ENCODE data around the gene ZNF526. TPM values are rescaled to one million over a fixed set of nuclear protein-coding genes. Genes with fewer than 3 reads are reported as not detected.

The ZNF526 gene
- total RNA-seq, 1 donor from 2014 or later: 7.8 TPM

- no peaks in the 10 kb centered on the region for H3K9me3 ChIP-seq (ENCODE audit: control insufficient read depth in 3 of 3, low read length in 3 of 3)
- H3K27ac ChIP-seq (ENCODE audit: low read depth, low read length): peak overlapping the region; percentile 89
- no peaks in the 10 kb centered on the region for H3K27me3 ChIP-seq (ENCODE audit: control insufficient read depth in 3 of 3, insufficient read depth in 3 of 3, low read length in 3 of 3)
- peaks cover 33 to 52% (median 36%) of the 10 kb centered on the region in 3 donors for H3K4me1 ChIP-seq (ENCODE audit: control insufficient read depth in 3 of 3, insufficient read depth in 3 of 3, low read length in 3 of 3)
- peak overlapping the region; percentile 93 to 95 (median 94) for H3K4me3 ChIP-seq (ENCODE audit: low read length in 3 of 3)
- H3K36me3 ChIP-seq (ENCODE audit: control insufficient read depth in 3 of 3, insufficient read depth in 3 of 3, low read length in 3 of 3): peaks cover 16 to 20% (median 16%) of the 10 kb centered on the region in 3 donors
- peak overlapping the region; percentile 90 to 96 (median 94) for H3K9ac ChIP-seq (ENCODE audit: low read depth in 1 of 3, low read length in 3 of 3)
Observed at GRCh38 chr19:42220751-42221097, 612 bp downstream of the ZNF526 start.

DNA sequence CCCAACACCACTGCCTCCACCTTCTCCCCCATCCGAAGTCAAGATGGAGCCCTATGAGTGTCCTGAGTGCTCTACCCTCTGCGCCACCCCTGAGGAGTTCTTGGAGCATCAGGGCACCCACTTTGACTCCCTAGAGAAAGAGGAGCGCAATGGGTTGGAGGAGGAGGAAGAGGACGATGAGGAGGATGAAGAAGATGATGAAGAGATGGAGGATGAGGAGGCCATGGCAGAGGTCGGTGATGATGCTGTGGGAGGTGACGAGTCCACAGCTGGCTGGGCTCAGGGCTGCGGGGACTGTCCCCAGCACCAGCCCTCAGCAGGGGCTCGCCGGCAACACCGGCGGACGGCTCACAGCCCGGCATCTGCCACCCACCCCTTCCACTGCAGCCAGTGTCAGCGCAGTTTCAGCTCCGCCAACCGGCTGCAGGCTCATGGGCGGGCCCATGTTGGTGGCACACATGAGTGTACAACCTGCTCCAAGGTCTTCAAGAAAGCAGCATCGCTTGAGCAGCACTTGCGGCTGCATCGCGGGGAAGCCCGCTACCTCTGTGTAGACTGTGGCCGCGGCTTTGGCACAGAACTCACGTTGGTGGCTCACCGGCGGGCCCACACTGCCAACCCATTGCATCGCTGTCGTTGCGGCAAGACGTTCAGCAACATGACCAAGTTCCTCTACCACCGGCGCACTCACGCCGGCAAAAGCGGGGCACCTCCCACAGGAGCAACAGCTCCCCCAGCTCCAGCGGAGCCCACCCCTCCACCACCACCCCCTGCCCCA is 5.0 kb downstream of the ZNF526 start:
- peaks cover 39 to 50% (median 47%) of the 10 kb centered on the region in 3 donors for H3K36me3 ChIP-seq (ENCODE audit: control insufficient read depth in 3 of 3, insufficient read depth in 3 of 3, low read length in 3 of 3)
- no peak overlapping the region for H3K4me3 ChIP-seq (ENCODE audit: low read length in 3 of 3)
- H3K27me3 ChIP-seq (ENCODE audit: control insufficient read depth in 3 of 3, insufficient read depth in 3 of 3, low read length in 3 of 3): no peaks in the 10 kb centered on the region

DNA sequence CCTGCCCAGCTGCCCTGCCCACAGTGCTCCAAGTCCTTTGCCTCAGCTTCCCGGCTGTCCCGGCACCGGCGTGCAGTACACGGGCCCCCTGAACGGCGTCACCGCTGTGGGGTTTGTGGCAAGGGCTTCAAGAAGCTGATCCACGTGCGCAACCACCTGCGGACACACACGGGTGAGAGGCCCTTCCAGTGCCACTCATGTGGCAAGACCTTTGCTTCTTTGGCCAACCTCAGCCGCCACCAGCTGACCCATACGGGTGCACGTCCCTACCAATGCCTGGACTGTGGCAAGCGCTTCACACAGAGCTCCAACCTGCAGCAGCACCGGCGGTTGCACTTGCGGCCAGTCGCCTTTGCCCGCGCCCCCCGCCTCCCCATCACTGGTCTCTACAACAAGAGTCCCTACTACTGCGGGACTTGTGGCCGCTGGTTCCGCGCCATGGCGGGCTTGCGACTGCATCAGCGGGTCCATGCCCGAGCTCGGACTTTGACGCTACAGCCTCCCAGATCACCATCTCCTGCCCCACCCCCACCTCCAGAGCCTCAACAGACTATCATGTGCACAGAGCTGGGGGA is 5.7 kb downstream of the ZNF526 start:
- peaks cover 4 to 6% (median 6%) of the 10 kb centered on the region in 3 donors for H3K4me1 ChIP-seq (ENCODE audit: control insufficient read depth in 3 of 3, insufficient read depth in 3 of 3, low read length in 3 of 3)
- no peak overlapping the region for H3K4me3 ChIP-seq (ENCODE audit: low read length in 3 of 3)
- no peaks in the 10 kb centered on the region for H3K9me3 ChIP-seq (ENCODE audit: control insufficient read depth in 3 of 3, low read length in 3 of 3)
- H3K36me3 ChIP-seq (ENCODE audit: control insufficient read depth in 3 of 3, insufficient read depth in 3 of 3, low read length in 3 of 3): peaks cover 43 to 55% (median 49%) of the 10 kb centered on the region in 3 donors
- H3K27ac ChIP-seq (ENCODE audit: low read depth, low read length): no peak overlapping the region
- H3K27me3 ChIP-seq (ENCODE audit: control insufficient read depth in 3 of 3, insufficient read depth in 3 of 3, low read length in 3 of 3): no peaks in the 10 kb centered on the region
- H3K9ac ChIP-seq (ENCODE audit: low read depth in 1 of 3, low read length in 3 of 3): no peak overlapping the region

More for the DNA sequence above, 5.0 kb downstream of the ZNF526 start:
- Histone ChIP-seq H3K4me1 (ENCODE audit: control insufficient read depth in 3 of 3, insufficient read depth in 3 of 3, low read length in 3 of 3) (peaks cover 8 to 12% (median 9%) of the 10 kb centered on the region in 3 donors), H3K9ac (ENCODE audit: low read depth in 1 of 3, low read length in 3 of 3) (no peak overlapping the region), H3K9me3 (ENCODE audit: control insufficient read depth in 3 of 3, low read length in 3 of 3) (no peaks in the 10 kb centered on the region), H3K27ac (ENCODE audit: low read depth, low read length) (no peak overlapping the region)

- H3K9ac ChIP-seq (ENCODE audit: low read depth in 1 of 3, low read length in 3 of 3): no peak overlapping the region
- no peaks in the 10 kb centered on the region for H3K9me3 ChIP-seq (ENCODE audit: control insufficient read depth in 3 of 3, low read length in 3 of 3)
- no peaks in the 10 kb centered on the region for H3K27me3 ChIP-seq (ENCODE audit: control insufficient read depth in 3 of 3, insufficient read depth in 3 of 3, low read length in 3 of 3)
- no peak overlapping the region for H3K4me3 ChIP-seq (ENCODE audit: low read length in 3 of 3)
- H3K4me1 ChIP-seq (ENCODE audit: control insufficient read depth in 3 of 3, insufficient read depth in 3 of 3, low read length in 3 of 3): no peaks in the 10 kb centered on the region
- H3K27ac ChIP-seq (ENCODE audit: low read depth, low read length): no peak overlapping the region
- H3K36me3 ChIP-seq (ENCODE audit: control insufficient read depth in 3 of 3, insufficient read depth in 3 of 3, low read length in 3 of 3): peaks cover 53 to 66% (median 57%) of the 10 kb centered on the region in 3 donors
Observed at GRCh38 chr19:42226886-42227285, 6.8 kb downstream of the ZNF526 start.

- Histone ChIP-seq H3K9ac (ENCODE audit: low read depth in 1 of 3, low read length in 3 of 3) (no peak overlapping the region), H3K9me3 (ENCODE audit: control insufficient read depth in 3 of 3, low read length in 3 of 3) (no peaks in the 10 kb centered on the region), H3K4me1 (ENCODE audit: control insufficient read depth in 3 of 3, insufficient read depth in 3 of 3, low read length in 3 of 3) (no peaks in the 10 kb centered on the region), H3K27me3 (ENCODE audit: control insufficient read depth in 3 of 3, insufficient read depth in 3 of 3, low read length in 3 of 3) (no peaks in the 10 kb centered on the region), H3K27ac (ENCODE audit: low read depth, low read length) (no peak overlapping the region), H3K4me3 (ENCODE audit: low read length in 3 of 3) (no peak overlapping the region), H3K36me3 (ENCODE audit: control insufficient read depth in 3 of 3, insufficient read depth in 3 of 3, low read length in 3 of 3) (peaks cover 70 to 81% (median 73%) of the 10 kb centered on the region in 3 donors)
Observed at GRCh38 chr19:42228641-42229040, 8.5 kb downstream of the ZNF526 start.

- H3K4me3 ChIP-seq (ENCODE audit: low read length in 3 of 3): no peak overlapping the region
- H3K27me3 ChIP-seq (ENCODE audit: control insufficient read depth in 3 of 3, insufficient read depth in 3 of 3, low read length in 3 of 3): no peaks in the 10 kb centered on the region
- no peaks in the 10 kb centered on the region for H3K9me3 ChIP-seq (ENCODE audit: control insufficient read depth in 3 of 3, low read length in 3 of 3)
- H3K9ac ChIP-seq (ENCODE audit: low read depth in 1 of 3, low read length in 3 of 3): no peak overlapping the region
- peaks cover 73 to 84% (median 78%) of the 10 kb centered on the region in 3 donors for H3K36me3 ChIP-seq (ENCODE audit: control insufficient read depth in 3 of 3, insufficient read depth in 3 of 3, low read length in 3 of 3)
- no peaks in the 10 kb centered on the region for H3K4me1 ChIP-seq (ENCODE audit: control insufficient read depth in 3 of 3, insufficient read depth in 3 of 3, low read length in 3 of 3)
- no peak overlapping the region for H3K27ac ChIP-seq (ENCODE audit: low read depth, low read length)
Observed at GRCh38 chr19:42229301-42229854, 9.3 kb downstream of the ZNF526 start.

GRCh38 chr19:42229855-42230351 is 9.8 kb downstream of the ZNF526 start:
- peak overlapping the region in 1 of 3 donors; percentile 35 for H3K9ac ChIP-seq (ENCODE audit: low read depth in 1 of 3, low read length in 3 of 3)
- H3K9me3 ChIP-seq (ENCODE audit: control insufficient read depth in 3 of 3, low read length in 3 of 3): no peaks in the 10 kb centered on the region
- H3K4me3 ChIP-seq (ENCODE audit: low read length in 3 of 3): no peak overlapping the region
- peaks cover 71 to 81% (median 75%) of the 10 kb centered on the region in 3 donors for H3K36me3 ChIP-seq (ENCODE audit: control insufficient read depth in 3 of 3, insufficient read depth in 3 of 3, low read length in 3 of 3)
- no peak overlapping the region for H3K27ac ChIP-seq (ENCODE audit: low read depth, low read length)
- no peaks in the 10 kb centered on the region for H3K4me1 ChIP-seq (ENCODE audit: control insufficient read depth in 3 of 3, insufficient read depth in 3 of 3, low read length in 3 of 3)
- no peaks in the 10 kb centered on the region for H3K27me3 ChIP-seq (ENCODE audit: control insufficient read depth in 3 of 3, insufficient read depth in 3 of 3, low read length in 3 of 3)

DNA sequence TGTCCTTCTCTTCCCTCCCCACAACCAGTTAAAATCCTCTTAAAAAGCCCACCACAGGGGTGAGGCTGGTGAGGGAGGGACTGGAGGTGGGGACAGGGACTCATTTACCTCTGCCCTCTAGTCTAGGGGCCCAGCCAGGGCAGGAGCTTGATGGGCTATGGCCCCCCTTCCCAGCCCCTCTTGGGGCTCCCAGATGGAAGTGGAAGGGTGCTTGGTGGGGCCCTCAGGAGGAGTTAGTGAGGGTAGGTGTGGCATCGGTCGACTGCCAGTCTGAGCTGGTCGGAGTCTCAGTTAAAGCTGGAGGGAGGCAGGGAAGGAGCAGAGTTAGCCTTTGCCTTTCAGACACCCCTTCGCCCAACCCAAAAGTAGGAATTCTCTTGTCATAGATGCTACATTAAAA is 10.5 kb downstream of the ZNF526 start:
- Histone ChIP-seq H3K9me3 (ENCODE audit: control insufficient read depth in 3 of 3, low read length in 3 of 3) (no peaks in the 10 kb centered on the region), H3K4me1 (ENCODE audit: control insufficient read depth in 3 of 3, insufficient read depth in 3 of 3, low read length in 3 of 3) (no peaks in the 10 kb centered on the region), H3K4me3 (ENCODE audit: low read length in 3 of 3) (no peak overlapping the region), H3K36me3 (ENCODE audit: control insufficient read depth in 3 of 3, insufficient read depth in 3 of 3, low read length in 3 of 3) (peaks cover 72 to 80% (median 76%) of the 10 kb centered on the region in 3 donors), H3K27me3 (ENCODE audit: control insufficient read depth in 3 of 3, insufficient read depth in 3 of 3, low read length in 3 of 3) (no peaks in the 10 kb centered on the region), H3K9ac (ENCODE audit: low read depth in 1 of 3, low read length in 3 of 3) (no peak overlapping the region), H3K27ac (ENCODE audit: low read depth, low read length) (no peak overlapping the region)

GRCh38 chr19:42232435-42232834 is 12.3 kb downstream of the ZNF526 start:
- Histone ChIP-seq H3K27ac (ENCODE audit: low read depth, low read length) (no peak overlapping the region), H3K27me3 (ENCODE audit: control insufficient read depth in 3 of 3, insufficient read depth in 3 of 3, low read length in 3 of 3) (no peaks in the 10 kb centered on the region), H3K36me3 (ENCODE audit: control insufficient read depth in 3 of 3, insufficient read depth in 3 of 3, low read length in 3 of 3) (peaks cover 68 to 78% (median 75%) of the 10 kb centered on the region in 3 donors), H3K9me3 (ENCODE audit: control insufficient read depth in 3 of 3, low read length in 3 of 3) (no peaks in the 10 kb centered on the region), H3K9ac (ENCODE audit: low read depth in 1 of 3, low read length in 3 of 3) (no peak overlapping the region), H3K4me3 (ENCODE audit: low read length in 3 of 3) (no peak overlapping the region), H3K4me1 (ENCODE audit: control insufficient read depth in 3 of 3, insufficient read depth in 3 of 3, low read length in 3 of 3) (no peaks in the 10 kb centered on the region)

DNA sequence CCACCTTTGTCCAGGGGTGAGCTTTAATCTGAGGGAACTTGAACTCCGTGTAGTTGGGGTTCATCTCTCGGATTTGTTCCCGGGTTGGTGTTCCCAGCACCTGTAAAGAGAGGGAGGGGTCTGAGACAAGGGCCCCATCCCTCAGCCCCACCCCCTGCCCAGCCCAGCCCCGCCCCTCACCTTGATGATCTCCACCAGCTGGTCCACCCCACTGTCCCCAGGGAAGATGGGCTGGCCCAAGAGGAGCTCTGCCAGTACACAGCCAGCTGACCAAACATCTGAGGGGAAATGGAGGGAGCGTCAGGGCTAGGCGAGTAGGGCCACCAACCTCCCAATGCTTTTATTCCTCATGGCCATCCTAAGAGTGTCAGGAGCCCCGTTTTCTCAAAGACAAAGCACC is 13.0 kb downstream of the ZNF526 start:
- Histone ChIP-seq H3K36me3 (ENCODE audit: control insufficient read depth in 3 of 3, insufficient read depth in 3 of 3, low read length in 3 of 3) (peaks cover 68 to 74% (median 72%) of the 10 kb centered on the region in 3 donors), H3K4me1 (ENCODE audit: control insufficient read depth in 3 of 3, insufficient read depth in 3 of 3, low read length in 3 of 3) (no peaks in the 10 kb centered on the region), H3K27me3 (ENCODE audit: control insufficient read depth in 3 of 3, insufficient read depth in 3 of 3, low read length in 3 of 3) (no peaks in the 10 kb centered on the region), H3K27ac (ENCODE audit: low read depth, low read length) (no peak overlapping the region), H3K9me3 (ENCODE audit: control insufficient read depth in 3 of 3, low read length in 3 of 3) (no peaks in the 10 kb centered on the region), H3K4me3 (ENCODE audit: low read length in 3 of 3) (no peak overlapping the region), H3K9ac (ENCODE audit: low read depth in 1 of 3, low read length in 3 of 3) (no peak overlapping the region)

Measured in skeletal muscle tissue (tissue), 4 donors.